PC-3 (cell line): ENCODE results near the gene CLASP2. TPM values are rescaled to one million over a fixed set of nuclear protein-coding genes. Genes with fewer than 3 reads are reported as not detected.
"Not testable (repeated sequence)": the region's sequence is repeated elsewhere in the genome, so short reads cannot be mapped to it uniquely, and the experiment has no call there.

ENCODE experiments used
- ATAC-seq: fragments of 200-7000 bp; cut with Tn5 transposase; 2 replicates; pipeline ENCODE4 v1.9.1; 2020; ENCODE audit warnings: mild to moderate bottlenecking, moderate library complexity
- BruUV-seq: library from RNA; stranded (reverse); fragments of 400-500 nt; replicated peaks from 2 replicates; lab custom pipeline; 2021; lab: Mats Ljungman, UMichigan
- CTCF ChIA-PET: fragments of 300-600 bp; sonication (Branson Sonifier 250); formaldehyde crosslinking; loops from one replicate; lab custom pipeline; 2022; ENCODE audit warnings: antibody characterized with exemption; lab: Charles Lee
- POLR2A ChIA-PET: fragments of 300-600 bp; sonication (Branson Sonifier 250); formaldehyde crosslinking; loops from one replicate; lab custom pipeline; 2022; ENCODE audit warnings: antibody characterized with exemption; ENCODE audit not compliant: unreplicated experiment; lab: Charles Lee
- DNase-seq: peaks from one replicate; pipeline ENCODE4 v3.0.0-alpha.2; 2015
- H2AFZ ChIP-seq: fragments of 300-600 bp; sonication (generic); 2 replicates; pipeline ENCODE4 v1.6.0; 2016; ENCODE audit warnings: antibody characterized with exemption, low read length
- H3F3A ChIP-seq: fragments of 300-600 bp; sonication (generic); one replicate; pipeline ENCODE4 v1.6.0; 2017; ENCODE audit warnings: antibody characterized with exemption, low read length, control low read depth, mild to moderate bottlenecking; ENCODE audit not compliant: unreplicated experiment
- H3K27ac ChIP-seq: fragments of 300-600 bp; sonication (generic); 2 replicates; pipeline ENCODE4 v1.5.1; 2016; ENCODE audit warnings: mild to moderate bottlenecking, low read length
- H3K27me3 ChIP-seq: fragments of 300-600 bp; sonication (generic); 2 replicates; pipeline ENCODE4 v1.6.1; 2016; ENCODE audit warnings: low read length, mixed read lengths
- H3K36me3 ChIP-seq: fragments of 300-600 bp; sonication (generic); 2 replicates; pipeline ENCODE4 v1.6.1; 2016; ENCODE audit warnings: low read depth, mixed run types, low read length, mixed read lengths
- H3K4me1 ChIP-seq: fragments of 300-600 bp; sonication (generic); 2 replicates; pipeline ENCODE4 v1.5.1; 2016; ENCODE audit warnings: low read length; ENCODE audit not compliant: insufficient read depth
- H3K4me2 ChIP-seq: fragments of 300-600 bp; sonication (generic); 2 replicates; pipeline ENCODE4 v1.6.0; 2016; ENCODE audit warnings: low read length
- H3K4me3 ChIP-seq: fragments of 300-600 bp; sonication (generic); 2 replicates; pipeline ENCODE4 v1.5.1; 2016; ENCODE audit warnings: mild to moderate bottlenecking, low read length, mixed read lengths
- H3K79me2 ChIP-seq: fragments of 300-600 bp; sonication (generic); 2 replicates; pipeline ENCODE4 v1.6.1; 2017; ENCODE audit warnings: low read length, mixed read lengths
- H3K9ac ChIP-seq: fragments of 300-600 bp; sonication (generic); 2 replicates; pipeline ENCODE4 v1.6.0; 2016; ENCODE audit warnings: mild to moderate bottlenecking, low read length
- H3K9me2 ChIP-seq: fragments of 300-600 bp; sonication (generic); replicated peaks from 2 replicates; pipeline ENCODE4 v1.6.1; 2016; ENCODE audit warnings: mixed run types, low read length, mixed read lengths
- H3K9me3 ChIP-seq: fragments of 300-600 bp; sonication (generic); 2 replicates; pipeline ENCODE4 v1.6.1; 2016; ENCODE audit warnings: low read length, mixed read lengths
- H4K20me1 ChIP-seq: fragments of 300-600 bp; sonication (generic); 2 replicates; pipeline ENCODE4 v1.6.1; 2016; ENCODE audit warnings: low read length, mixed read lengths
- EZH2 ChIP-seq: fragments of 300-600 bp; sonication (generic); IDR thresholded peaks from one replicate; pipeline ENCODE4 v1.6.1; 2017; ENCODE audit warnings: antibody characterized with exemption, mild to moderate bottlenecking, low read length; ENCODE audit not compliant: unreplicated experiment
- EZH2phosphoT487 ChIP-seq: fragments of 300-600 bp; sonication (generic); IDR thresholded peaks from 2 replicates; pipeline ENCODE4 v1.6.1; 2018; ENCODE audit warnings: mild to moderate bottlenecking, antibody characterized with exemption, low read length, borderline replicate concordance
- intact Hi-C: fragments of 100-400 bp; cut with micrococcal nuclease; formaldehyde crosslinking; loops from 2 replicates; pipeline ENCODE4 v1.9.0; 2023
- total RNA-seq: library from RNA; depleted of rRNA; stranded (reverse); fragments of >200 nt; gene quantifications from 2 replicates; pipeline ENCODE4 v1.2.3, GENCODE V29; 2014
- TF ChIP-seq, protein P1 (sequence below): fragments of 300-600 bp; sonication (generic); conservative IDR thresholded peaks from 2 replicates; pipeline ENCODE4 v1.5.1; 2017; ENCODE audit warnings: antibody characterized with exemption, low read depth, mild to moderate bottlenecking, low read length

Gene CLASP2
- total RNA-seq, 1 experiment from 2014 or later, result 84.8 TPM

DNA sequence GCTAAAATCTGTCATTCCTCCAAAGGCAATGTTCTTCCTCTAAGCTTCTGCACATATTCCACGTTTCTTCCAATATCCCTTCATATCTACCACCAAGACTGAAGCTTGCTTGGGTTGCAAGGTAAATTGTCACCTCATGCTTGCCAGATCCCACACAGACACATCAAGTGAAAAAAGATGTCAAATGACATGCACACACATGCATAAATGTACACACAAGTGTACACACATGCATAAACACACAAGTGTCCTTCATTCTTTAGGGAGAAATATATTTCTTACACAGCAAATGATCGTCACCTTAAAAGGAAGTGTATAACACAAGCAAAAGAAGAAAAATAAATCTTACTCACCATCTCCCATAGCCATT is 59.4 kb downstream of the CLASP2 start:
- DNase-seq, result no peak
- Histone ChIP-seq H3K27me3 (no peaks in the 10 kb centered on the region), H3K4me3 (no peak overlapping the region), H4K20me1 (no peaks in the 10 kb centered on the region), H3K9me3 (no peaks in the 10 kb centered on the region), H2AFZ (no peak overlapping the region), H3F3A (peaks cover 4% of the 10 kb centered on the region), H3K36me3 (no peaks in the 10 kb centered on the region), H3K9me2 (no peaks in the 10 kb centered on the region), H3K4me1 (peaks cover 15% of the 10 kb centered on the region), H3K79me2 (peaks cover 10% of the 10 kb centered on the region; the same call in 1 of the 2 replicates), H3K9ac (no peak overlapping the region), H3K27ac (no peak overlapping the region), H3K4me2 (no peak overlapping the region)
- TF ChIP-seq, protein P1, sequence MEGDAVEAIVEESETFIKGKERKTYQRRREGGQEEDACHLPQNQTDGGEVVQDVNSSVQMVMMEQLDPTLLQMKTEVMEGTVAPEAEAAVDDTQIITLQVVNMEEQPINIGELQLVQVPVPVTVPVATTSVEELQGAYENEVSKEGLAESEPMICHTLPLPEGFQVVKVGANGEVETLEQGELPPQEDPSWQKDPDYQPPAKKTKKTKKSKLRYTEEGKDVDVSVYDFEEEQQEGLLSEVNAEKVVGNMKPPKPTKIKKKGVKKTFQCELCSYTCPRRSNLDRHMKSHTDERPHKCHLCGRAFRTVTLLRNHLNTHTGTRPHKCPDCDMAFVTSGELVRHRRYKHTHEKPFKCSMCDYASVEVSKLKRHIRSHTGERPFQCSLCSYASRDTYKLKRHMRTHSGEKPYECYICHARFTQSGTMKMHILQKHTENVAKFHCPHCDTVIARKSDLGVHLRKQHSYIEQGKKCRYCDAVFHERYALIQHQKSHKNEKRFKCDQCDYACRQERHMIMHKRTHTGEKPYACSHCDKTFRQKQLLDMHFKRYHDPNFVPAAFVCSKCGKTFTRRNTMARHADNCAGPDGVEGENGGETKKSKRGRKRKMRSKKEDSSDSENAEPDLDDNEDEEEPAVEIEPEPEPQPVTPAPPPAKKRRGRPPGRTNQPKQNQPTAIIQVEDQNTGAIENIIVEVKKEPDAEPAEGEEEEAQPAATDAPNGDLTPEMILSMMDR, result no peak
- no peak for TF ChIP-seq EZH2
- TF ChIP-seq EZH2phosphoT487, result no peak
- ATAC-seq, result no peak
- ChIA-PET POLR2A (interaction anchor here (0.5 kb wide), 1 partner anchor 190 kb away, joined by 4 read pairs; no protein-coding TSS in a partner anchor), CTCF (no interaction called here)
- intact Hi-C loops, result no loop called here
- no TSS peak for BruUV-seq

DNA sequence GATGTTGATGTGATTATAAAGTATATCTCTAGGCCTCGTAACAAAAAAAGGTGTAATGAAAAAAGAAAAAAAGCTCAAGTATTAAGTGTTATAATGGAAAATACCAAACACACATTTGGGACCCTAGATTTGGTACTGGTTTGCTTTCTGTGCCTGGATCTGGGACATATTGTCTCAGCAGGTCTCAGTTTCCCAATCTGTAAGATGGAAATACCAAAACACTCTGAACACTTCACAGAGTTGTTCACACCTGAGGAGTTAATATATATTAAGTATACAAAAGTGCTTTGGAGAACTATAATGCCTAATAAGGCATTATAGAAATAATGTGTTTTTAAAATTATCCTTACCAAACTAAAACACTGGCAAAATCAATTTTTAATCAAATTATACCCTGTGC is 60.0 kb downstream of the CLASP2 start:
- BruUV-seq, result no TSS peak
- H3K79me2 ChIP-seq, result 0 out of 2 replicates have a peak, but pooled peaks cover 9% of the 10 kb centered on the region
- H3K36me3 ChIP-seq, result no peaks in the 10 kb centered on the region
- peaks cover 9% of the 10 kb centered on the region for H3K4me1 ChIP-seq
- DNase-seq (no peak), ATAC-seq (no peak)
- H4K20me1 ChIP-seq, result no peaks in the 10 kb centered on the region
- no peaks in the 10 kb centered on the region for H3K9me3 ChIP-seq
- no peak overlapping the region for H2AFZ ChIP-seq
- H3F3A ChIP-seq, result no peaks in the 10 kb centered on the region
- H3K4me2 ChIP-seq, result no peak overlapping the region
- H3K9me2 ChIP-seq, result no peaks in the 10 kb centered on the region
- intact Hi-C loops, result no loop called here
- H3K27me3 ChIP-seq, result no peaks in the 10 kb centered on the region
- no peak overlapping the region for H3K27ac ChIP-seq
- POLR2A ChIA-PET, result interaction anchor here (0.5 kb wide), 1 partner anchor 189 kb away, joined by 4 read pairs; no protein-coding TSS in a partner anchor
- no peak overlapping the region for H3K9ac ChIP-seq
- no peak for TF ChIP-seq EZH2
- TF ChIP-seq, protein P1, result no peak
- no peak for TF ChIP-seq EZH2phosphoT487
- CTCF ChIA-PET, result no interaction called here
- H3K4me3 ChIP-seq, result no peak overlapping the region

DNA sequence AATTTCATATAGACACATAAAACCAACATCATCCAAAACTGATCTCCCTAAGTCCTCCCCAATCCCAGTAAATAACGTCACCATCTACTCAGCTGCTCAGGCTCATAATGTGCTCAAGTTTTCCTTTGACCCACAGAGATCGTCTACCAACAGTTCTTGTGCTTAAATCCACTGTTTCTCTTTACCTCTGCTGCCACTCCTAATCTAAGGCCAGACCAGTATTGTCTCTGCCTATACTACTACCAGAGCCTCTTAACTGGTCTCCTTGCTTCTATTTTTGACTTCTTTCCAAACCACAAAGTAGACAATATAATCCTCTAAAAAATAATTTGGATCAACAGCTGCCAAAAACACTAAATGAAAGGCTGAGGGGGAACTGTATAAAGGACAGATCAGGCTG is 65.3 kb downstream of the CLASP2 start:
- Histone ChIP-seq H4K20me1 (no peaks in the 10 kb centered on the region), H3K9me3 (no peaks in the 10 kb centered on the region), H2AFZ (no peak overlapping the region), H3K79me2 (0 out of 2 replicates have a peak, but pooled peaks cover 6% of the 10 kb centered on the region), H3K9ac (no peak overlapping the region), H3F3A (no peaks in the 10 kb centered on the region), H3K4me3 (no peak overlapping the region), H3K36me3 (no peaks in the 10 kb centered on the region), H3K9me2 (no peaks in the 10 kb centered on the region), H3K4me1 (no peaks in the 10 kb centered on the region), H3K4me2 (no peak overlapping the region), H3K27ac (no peak overlapping the region), H3K27me3 (no peaks in the 10 kb centered on the region)
- TF ChIP-seq EZH2 (no peak), EZH2phosphoT487 (no peak)
- TF ChIP-seq, protein P1, result no peak
- DNase-seq (no peak), ATAC-seq (peak; percentile 31; the same call in 1 of the 2 replicates)
- intact Hi-C loops, result no loop called here
- BruUV-seq, result no TSS peak
- ChIA-PET POLR2A (no interaction called here), CTCF (no interaction called here)

DNA sequence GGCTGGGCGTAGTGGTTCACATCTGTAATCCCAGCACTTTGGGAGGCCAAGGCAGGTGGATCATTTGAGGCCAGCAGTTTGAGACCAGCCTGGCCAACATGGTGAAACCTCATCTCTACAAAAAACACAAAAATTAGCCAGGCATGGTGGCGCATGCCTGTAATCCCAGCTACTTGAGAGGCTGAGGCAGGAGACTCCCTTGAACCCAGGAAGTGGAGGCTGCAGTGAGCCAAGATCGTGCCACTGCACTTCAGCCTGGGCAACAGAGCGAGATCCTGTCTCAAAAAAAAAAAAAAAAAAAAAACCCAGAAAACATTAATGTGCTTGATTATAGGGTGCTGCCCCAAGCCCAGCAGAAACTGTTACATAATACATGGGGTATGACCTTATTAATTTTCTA is 67.0 kb downstream of the CLASP2 start:
- H3K27me3 ChIP-seq, H3K9me3 ChIP-seq, H3K36me3 ChIP-seq, H3F3A ChIP-seq, H2AFZ ChIP-seq, H3K4me1 ChIP-seq, POLR2A ChIA-PET, H3K27ac ChIP-seq, ATAC-seq, H4K20me1 ChIP-seq, H3K4me2 ChIP-seq, H3K9ac ChIP-seq, H3K79me2 ChIP-seq, CTCF ChIA-PET, DNase-seq, H3K9me2 ChIP-seq, BruUV-seq, H3K4me3 ChIP-seq, intact Hi-C loops: not testable (repeated sequence)
